ENCODE data around the gene TLCD3A. TPM values are rescaled to one million over a fixed set of nuclear protein-coding genes. Genes with fewer than 3 reads are reported as not detected.
"Not testable (repeated sequence)": the region's sequence is repeated elsewhere in the genome, so short reads cannot be mapped to it uniquely, and the experiment has no call there.

The TLCD3A gene
- total and polyA plus RNA-seq, 2 donors (not counting 3 experiments of a cell fraction or from before 2014, with no cell fraction given) = 36.6 to 54.1 TPM

- BruUV-seq (replicated peaks); H3K27ac ChIP-seq (ENCODE audit: insufficient read depth, low read depth, low read length); POLR2A ChIA-PET; H3K9ac ChIP-seq (replicated peaks; ENCODE audit: extremely low read depth, insufficient read depth, low read length); DNase-seq (ENCODE audit: low read depth, low spot score); H3K79me2 ChIP-seq (ENCODE audit: control insufficient read depth, insufficient read depth, low read length); intact Hi-C loops (cut with micrococcal nuclease); H3K27me3 ChIP-seq (ENCODE audit: control insufficient read depth in 2 of 2, insufficient read depth in 2 of 2, low read length in 2 of 2); H3K9me3 ChIP-seq (replicated peaks; ENCODE audit: control insufficient read depth, insufficient read depth, low read length); H3K4me3 ChIP-seq (replicated peaks in 1 of 3; ENCODE audit: insufficient read depth in 1 of 3, low read depth in 1 of 3, low read length in 3 of 3); FAIRE-seq; H3K9me1 ChIP-seq (replicated peaks; ENCODE audit: control insufficient read depth, extremely low read depth, insufficient read depth, low read length); H4K20me1 ChIP-seq (replicated peaks; ENCODE audit: control insufficient read depth, extremely low read depth, insufficient read depth, low read length); H3K4me2 ChIP-seq (ENCODE audit: insufficient read depth, low read length); H2AFZ ChIP-seq (ENCODE audit: low read depth, low read length): not testable (repeated sequence)
- CTCF ChIA-PET = interaction anchor here (1.8 to 15.3 kb wide), 2 partner anchors 189 to 265 kb away, joined by 8 to 341 read pairs; partner anchors contain the start of gene NXN
- peaks cover 12 to 15% of the 10 kb centered on the region in 2 experiments for H3K36me3 ChIP-seq (ENCODE audit: control insufficient read depth in 2 of 2, extremely low read depth in 1 of 2, insufficient read depth in 2 of 2, low read length in 2 of 2)
- H3K4me1 ChIP-seq (ENCODE audit: control insufficient read depth, extremely low read depth, insufficient read depth, low read length) = peaks cover 10% of the 10 kb centered on the region
- dilution Hi-C loops (cut with MboI; ENCODE audit: extremely low pct_ligation_motif_present, low sequenced_read_pairs) = loop anchor here (25.0 kb wide), 1 partner anchor 196 kb away; the partner anchor contains the start of genes NXN and TIMM22
These were observed 58.5 kb downstream of the TLCD3A start for GRCh38 chr17:790874-791247.

GRCh38 chr17:791829-792228 is 59.4 kb downstream of the TLCD3A start:
- BruUV-seq (replicated peaks) = no TSS peak
- no peak overlapping the region for H3K9ac ChIP-seq (replicated peaks; ENCODE audit: extremely low read depth, insufficient read depth, low read length)
- no peak overlapping the region for H3K4me2 ChIP-seq (ENCODE audit: insufficient read depth, low read length)
- no peak overlapping the region for H3K4me3 ChIP-seq (replicated peaks in 1 of 3; ENCODE audit: insufficient read depth in 1 of 3, low read depth in 1 of 3, low read length in 3 of 3)
- peaks cover 10% of the 10 kb centered on the region for H3K4me1 ChIP-seq (ENCODE audit: control insufficient read depth, extremely low read depth, insufficient read depth, low read length)
- ChIA-PET POLR2A (no interaction called here), CTCF (interaction anchor here (1.2 to 15.3 kb wide), 3 partner anchors 88 to 264 kb away, joined by 3 to 341 read pairs (median 8); partner anchors contain the start of gene NXN)
- DNase-seq (ENCODE audit: low read depth, low spot score) = no peak
- no peak overlapping the region for H3K27ac ChIP-seq (ENCODE audit: insufficient read depth, low read depth, low read length)
- H3K36me3 ChIP-seq (ENCODE audit: control insufficient read depth in 2 of 2, extremely low read depth in 1 of 2, insufficient read depth in 2 of 2, low read length in 2 of 2) = peaks cover 12 to 15% of the 10 kb centered on the region in 2 experiments
- intact Hi-C loops (cut with micrococcal nuclease) (no loop called here), dilution Hi-C loops (cut with MboI; ENCODE audit: extremely low pct_ligation_motif_present, low sequenced_read_pairs) (loop anchor here (25.0 kb wide), 1 partner anchor 195 kb away; the partner anchor contains the start of genes NXN and TIMM22)
- no peak for FAIRE-seq
- H3K9me1 ChIP-seq (replicated peaks; ENCODE audit: control insufficient read depth, extremely low read depth, insufficient read depth, low read length) = no peaks in the 10 kb centered on the region
- H3K79me2 ChIP-seq (ENCODE audit: control insufficient read depth, insufficient read depth, low read length) = no peaks in the 10 kb centered on the region
- no peaks in the 10 kb centered on the region for H4K20me1 ChIP-seq (replicated peaks; ENCODE audit: control insufficient read depth, extremely low read depth, insufficient read depth, low read length)
- H3K9me3 ChIP-seq (replicated peaks; ENCODE audit: control insufficient read depth, insufficient read depth, low read length) = no peaks in the 10 kb centered on the region
- no peak overlapping the region for H2AFZ ChIP-seq (ENCODE audit: low read depth, low read length)
- TF ChIP-seq POLR2AphosphoS5 (IDR thresholded peaks at IDR 0.05; ENCODE audit: insufficient read depth, low read depth, low read length) (no peak), FOS (IDR thresholded peaks at IDR 0.05; ENCODE audit: borderline replicate concordance, insufficient read depth, low read length) (no peak), POLR2A (IDR thresholded peaks at IDR 0.05; ENCODE audit: low read depth, low read length) (no peak), JUN (IDR thresholded peaks at IDR 0.05; ENCODE audit: borderline replicate concordance, insufficient read depth, insufficient read length, low read depth) (no peak), CTCF (IDR thresholded peaks at IDR 0.05; ENCODE audit: extremely low read depth in 1 of 2, insufficient read depth in 1 of 2, low read depth in 1 of 2, low read length in 2 of 2) (no peak), GATA2 (IDR thresholded peaks at IDR 0.05; ENCODE audit: insufficient read depth, insufficient read length, low read depth, low read length) (no peak), MYC (IDR thresholded peaks at IDR 0.05; ENCODE audit: low read depth, low read length) (no peak)
- H3K27me3 ChIP-seq (ENCODE audit: control insufficient read depth in 2 of 2, insufficient read depth in 2 of 2, low read length in 2 of 2) = no peaks in the 10 kb centered on the region

All from endothelial cell of umbilical vein (primary cell).